ACC112 (cell line): ENCODE results near the gene GPS1.

ENCODE experiments used
- H2AFZ ChIP-seq: fragments of 200-600 bp; sonication (generic); one replicate; pipeline ENCODE4 v1.6.0; 2017; ENCODE audit warnings: antibody characterized with exemption, low read length; ENCODE audit not compliant: unreplicated experiment
- H3K27ac ChIP-seq: fragments of 200-600 bp; sonication (generic); 2 replicates; pipeline ENCODE4 v1.5.1; 2014; ENCODE audit warnings: low read depth, mild to moderate bottlenecking, antibody characterized with exemption, low read length, moderate library complexity
- H3K27me3 ChIP-seq: fragments of 200-600 bp; sonication (generic); 2 replicates; pipeline ENCODE4 v1.6.1; 2014; ENCODE audit warnings: mild to moderate bottlenecking, antibody characterized with exemption, low read length, moderate library complexity, mixed read lengths; ENCODE audit not compliant: insufficient read depth
- H3K36me3 ChIP-seq: fragments of 200-600 bp; sonication (generic); 2 replicates; pipeline ENCODE4 v1.6.1; 2016; ENCODE audit warnings: mild to moderate bottlenecking, antibody characterized with exemption, low read length, moderate library complexity, mixed read lengths; ENCODE audit not compliant: insufficient read depth
- H3K4me1 ChIP-seq: fragments of 200-600 bp; sonication (generic); one replicate; pipeline ENCODE4 v1.6.1; 2016; ENCODE audit warnings: low read length, mixed read lengths; ENCODE audit not compliant: insufficient read depth, unreplicated experiment, control insufficient read depth
- H3K4me3 ChIP-seq: fragments of 200-600 bp; sonication (generic); 2 replicates; pipeline ENCODE4 v1.5.1; 2014; ENCODE audit warnings: mild to moderate bottlenecking, low read depth, low read length
- H3K79me2 ChIP-seq: fragments of 200-600 bp; sonication (generic); one replicate; pipeline ENCODE4 v1.6.0; 2016; ENCODE audit warnings: low read length; ENCODE audit not compliant: control insufficient read depth, unreplicated experiment, insufficient read depth

Gene GPS1

GRCh38 chr17:82088838-82089722 lies 37.4 kb downstream of the GPS1 start:
- Histone ChIP-seq H3K4me3 (no peak overlapping the region), H3K4me1 (no peaks in the 10 kb centered on the region), H2AFZ (no peak overlapping the region), H3K36me3 (peaks cover 20% of the 10 kb centered on the region; the same call in 1 of the 2 replicates), H3K27me3 (no peaks in the 10 kb centered on the region), H3K27ac (no peak overlapping the region), H3K79me2 (peaks cover 2% of the 10 kb centered on the region)

- Histone ChIP-seq H3K27me3 (no peaks in the 10 kb centered on the region), H3K27ac (no peak overlapping the region), H3K79me2 (peaks cover 2% of the 10 kb centered on the region), H3K4me1 (no peaks in the 10 kb centered on the region), H3K4me3 (no peak overlapping the region), H2AFZ (no peak overlapping the region), H3K36me3 (peaks cover 16% of the 10 kb centered on the region; the same call in 1 of the 2 replicates)
Observed at GRCh38 chr17:82089723-82090548, 38.2 kb downstream of the GPS1 start.

- Histone ChIP-seq H3K4me3 (no peak overlapping the region), H3K27ac (no peak overlapping the region), H3K4me1 (peaks cover under 1% of the 10 kb centered on the region), H3K27me3 (no peaks in the 10 kb centered on the region), H2AFZ (no peak overlapping the region), H3K79me2 (peaks cover 10% of the 10 kb centered on the region), H3K36me3 (peaks cover 20% of the 10 kb centered on the region; the same call in 1 of the 2 replicates)
Observed at GRCh38 chr17:82090549-82091263, 39.0 kb downstream of the GPS1 start.

GRCh38 chr17:82091264-82092066 lies 39.8 kb downstream of the GPS1 start:
- Histone ChIP-seq H3K27me3 (no peaks in the 10 kb centered on the region), H3K36me3 (peaks cover 20% of the 10 kb centered on the region; the same call in 1 of the 2 replicates), H3K79me2 (peaks cover 18% of the 10 kb centered on the region), H3K4me3 (no peak overlapping the region), H2AFZ (no peak overlapping the region), H3K4me1 (peaks cover 8% of the 10 kb centered on the region), H3K27ac (no peak overlapping the region)

- Histone ChIP-seq H3K27ac (no peak overlapping the region), H3K36me3 (peaks cover 20% of the 10 kb centered on the region; the same call in 1 of the 2 replicates), H2AFZ (no peak overlapping the region), H3K4me3 (no peak overlapping the region), H3K79me2 (peaks cover 24% of the 10 kb centered on the region), H3K27me3 (no peaks in the 10 kb centered on the region), H3K4me1 (peaks cover 11% of the 10 kb centered on the region)
Observed at GRCh38 chr17:82092094-82092586, 40.4 kb downstream of the GPS1 start.

- H3K36me3 ChIP-seq = peaks cover 16% of the 10 kb centered on the region; the same call in 1 of the 2 replicates
- no peak overlapping the region for H3K4me3 ChIP-seq
- no peak overlapping the region for H3K27ac ChIP-seq
- H3K27me3 ChIP-seq = no peaks in the 10 kb centered on the region
- H3K4me1 ChIP-seq = peaks cover 11% of the 10 kb centered on the region
- H3K79me2 ChIP-seq = peaks cover 25% of the 10 kb centered on the region
- no peak overlapping the region for H2AFZ ChIP-seq
Observed at GRCh38 chr17:82092628-82092994, 40.9 kb downstream of the GPS1 start.

- peaks cover 25% of the 10 kb centered on the region for H3K79me2 ChIP-seq
- H3K4me1 ChIP-seq = peaks cover 11% of the 10 kb centered on the region
- H2AFZ ChIP-seq = no peak overlapping the region
- peaks cover 14% of the 10 kb centered on the region; the same call in 1 of the 2 replicates for H3K36me3 ChIP-seq
- no peaks in the 10 kb centered on the region for H3K27me3 ChIP-seq
- H3K27ac ChIP-seq = no peak overlapping the region
- no peak overlapping the region for H3K4me3 ChIP-seq
Observed at GRCh38 chr17:82092995-82093751, 41.5 kb downstream of the GPS1 start.

- Histone ChIP-seq H3K4me3 (no peak overlapping the region), H3K36me3 (peaks cover 13% of the 10 kb centered on the region; the same call in 1 of the 2 replicates), H3K4me1 (peaks cover 16% of the 10 kb centered on the region), H2AFZ (no peak overlapping the region), H3K27ac (no peak overlapping the region), H3K27me3 (no peaks in the 10 kb centered on the region), H3K79me2 (peaks cover 25% of the 10 kb centered on the region)
Observed at GRCh38 chr17:82094931-82095776, 43.5 kb downstream of the GPS1 start.
